ENCODE data around the gene THAP8. TPM values are rescaled to one million over a fixed set of nuclear protein-coding genes. Genes with fewer than 3 reads are reported as not detected.

THAP8 gene
- total and polyA plus RNA-seq, 2 experiments from 2014 or later, result 18.9 to 24.8 TPM

DNA sequence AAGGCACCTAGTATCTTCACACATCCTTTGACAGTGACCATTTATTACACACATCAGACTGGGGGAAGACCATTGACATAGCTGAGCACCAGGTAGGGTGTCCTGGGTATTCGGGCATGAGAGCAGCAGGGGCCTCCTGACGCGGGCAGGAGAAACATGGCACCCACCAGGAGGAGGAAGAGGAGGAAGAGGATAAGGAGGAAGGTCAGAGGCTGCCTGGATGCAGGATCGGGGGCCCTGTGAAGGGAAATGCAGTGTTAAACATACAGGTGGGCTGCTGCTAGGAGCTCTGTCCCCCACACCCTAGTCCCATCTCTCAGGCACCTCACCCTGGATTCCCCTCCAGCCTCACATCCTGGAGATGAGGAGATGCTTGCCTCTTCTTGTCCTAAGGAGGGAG, 50.8 kb downstream of the THAP8 start:
- Histone ChIP-seq H3K9me3 (ENCODE audit: low read depth) (no peaks in the 10 kb centered on the region), H3K27me3 (no peaks in the 10 kb centered on the region), H3K27ac (no peak overlapping the region), H3K4me3 (no peak overlapping the region), H3K4me1 (ENCODE audit: low read depth) (no peaks in the 10 kb centered on the region), H3K36me3 (no peaks in the 10 kb centered on the region)
- no peak for TF ChIP-seq CTCF (IDR thresholded peaks at IDR 0.05; ENCODE audit: low read depth, low read length)
- no peak for DNase-seq (ENCODE audit: low read depth in 1 of 2, low spot score in 1 of 2)

- no peak overlapping the region for H3K4me3 ChIP-seq
- no peak overlapping the region for H3K27ac ChIP-seq
- H3K4me1 ChIP-seq (ENCODE audit: low read depth), result no peaks in the 10 kb centered on the region
- no peaks in the 10 kb centered on the region for H3K27me3 ChIP-seq
- DNase-seq (ENCODE audit: low read depth in 1 of 2, low spot score in 1 of 2), result no peak
- no peak for TF ChIP-seq CTCF (IDR thresholded peaks at IDR 0.05; ENCODE audit: low read depth, low read length)
- H3K36me3 ChIP-seq, result no peaks in the 10 kb centered on the region
- no peaks in the 10 kb centered on the region for H3K9me3 ChIP-seq (ENCODE audit: low read depth)
Measured at GRCh38 chr19:36001605-36002004, 52.5 kb downstream of the THAP8 start.

- Histone ChIP-seq H3K27me3 (no peaks in the 10 kb centered on the region), H3K4me1 (ENCODE audit: low read depth) (peaks cover 4% of the 10 kb centered on the region), H3K9me3 (ENCODE audit: low read depth) (no peaks in the 10 kb centered on the region), H3K36me3 (no peaks in the 10 kb centered on the region), H3K27ac (no peak overlapping the region), H3K4me3 (no peak overlapping the region)
- DNase-seq (ENCODE audit: low read depth in 1 of 2, low spot score in 1 of 2), result no peak
- no peak for TF ChIP-seq CTCF (IDR thresholded peaks at IDR 0.05; ENCODE audit: low read depth, low read length)
Measured at GRCh38 chr19:35996777-35997176, 57.3 kb downstream of the THAP8 start.

DNA sequence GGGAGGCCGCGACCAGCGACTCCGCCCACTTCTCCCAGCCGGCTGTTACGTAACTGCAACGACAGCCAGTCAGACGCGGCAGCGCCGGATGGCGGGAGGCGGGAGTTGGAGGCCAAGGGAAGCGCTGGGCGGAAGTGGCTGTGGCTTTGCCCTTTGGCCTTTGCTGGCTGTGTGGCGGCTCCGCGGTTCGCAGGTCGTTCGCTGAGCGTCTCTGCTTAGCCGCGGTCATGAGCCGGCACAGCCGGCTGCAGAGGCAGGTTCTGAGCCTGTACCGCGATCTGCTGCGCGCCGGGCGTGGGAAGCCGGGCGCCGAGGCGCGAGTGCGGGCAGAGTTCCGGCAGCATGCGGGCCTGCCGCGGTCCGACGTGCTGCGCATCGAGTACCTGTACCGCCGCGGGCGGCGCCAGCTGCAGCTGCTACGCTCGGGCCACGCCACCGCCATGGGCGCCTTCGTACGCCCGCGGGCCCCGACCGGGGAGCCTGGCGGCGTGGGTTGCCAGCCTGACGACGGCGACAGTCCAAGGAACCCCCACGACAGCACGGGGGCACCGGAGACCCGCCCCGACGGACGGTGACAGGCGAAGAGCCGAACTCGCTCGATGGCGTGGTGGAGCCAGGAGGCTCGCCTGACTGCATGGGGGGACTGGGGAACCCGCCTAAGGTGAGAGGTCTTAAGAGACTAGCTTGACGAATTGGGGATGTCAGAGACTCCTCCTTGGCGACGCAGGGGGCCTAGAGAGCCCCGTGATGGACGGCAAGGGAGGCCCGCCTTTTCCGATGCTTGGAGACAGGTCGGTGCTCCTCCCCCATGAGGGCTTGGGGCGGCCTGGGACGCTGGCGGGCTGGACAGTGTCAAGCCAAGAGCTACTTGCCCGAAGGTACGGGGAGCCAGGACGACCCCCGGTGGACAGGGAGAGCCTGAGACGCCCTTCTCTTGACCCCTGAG, 58.8 kb downstream of the THAP8 start, which contains the start of gene SDHAF1:
Gene SDHAF1 (plus strand): TSS at position 141 of the 946 bp plus-strand sequence. CDS start 87 bp downstream, at position 228.
- no peak for TF ChIP-seq CTCF (IDR thresholded peaks at IDR 0.05; ENCODE audit: low read depth, low read length)
- peak; percentile 96 for DNase-seq (ENCODE audit: low read depth in 1 of 2, low spot score in 1 of 2)
- H3K27ac ChIP-seq, result peak within 1 kb of the TSS; percentile 8
- H3K4me1 ChIP-seq (ENCODE audit: low read depth), result peaks cover 4% of the 10 kb centered on the region
- no peaks in the 10 kb centered on the region for H3K36me3 ChIP-seq
- peak within 1 kb of the TSS; percentile 48 for H3K4me3 ChIP-seq
- no peaks in the 10 kb centered on the region for H3K27me3 ChIP-seq
- no peaks in the 10 kb centered on the region for H3K9me3 ChIP-seq (ENCODE audit: low read depth)

GRCh38 chr19:35993923-35994598, 60.0 kb downstream of the THAP8 start:
- H3K9me3 ChIP-seq (ENCODE audit: low read depth), result no peaks in the 10 kb centered on the region
- H3K4me3 ChIP-seq, result peak overlapping the region; percentile 48
- TF ChIP-seq CTCF (IDR thresholded peaks at IDR 0.05; ENCODE audit: low read depth, low read length), result peak; percentile 24
- peak in 1 of 2 donors; percentile 22 for DNase-seq (ENCODE audit: low read depth in 1 of 2, low spot score in 1 of 2)
- H3K4me1 ChIP-seq (ENCODE audit: low read depth), result peaks cover 4% of the 10 kb centered on the region
- H3K27me3 ChIP-seq, result no peaks in the 10 kb centered on the region
- no peak overlapping the region for H3K27ac ChIP-seq
- no peaks in the 10 kb centered on the region for H3K36me3 ChIP-seq
